Suprapubic skin (tissue), 4 donors: ENCODE data around the gene TTL.

Source experiments
- EP300 ChIP-seq: sonication (generic); formaldehyde crosslinking; IDR thresholded peaks from one replicate; pipeline ENCODE4 v1.6.1; 2017; ENCODE audit warnings: antibody characterized with exemption
- POLR2A ChIP-seq, 2 donors: fragments of 450-650 bp; IDR thresholded peaks; one replicate each; pipeline ENCODE4 v1.6.1; 2017; ENCODE audit warnings: antibody characterized with exemption in 2 of 2, mild to moderate bottlenecking in 2 of 2, moderate library complexity in 2 of 2
- POLR2AphosphoS5 ChIP-seq, 3 donors: sonication (generic); formaldehyde crosslinking; IDR thresholded peaks; one replicate each; pipeline ENCODE4 v1.6.1; 2017; ENCODE audit warnings: antibody characterized with exemption in 3 of 3
- TF ChIP-seq, protein P1 (sequence below), 2 donors: fragments of 200-600 bp in 1 of 2; fragments of 450-650 bp in 1 of 2; sonication (generic) in 1 of 2; IDR thresholded peaks; one replicate each; pipeline ENCODE4 v1.5.1; 2016 to 2019; ENCODE audit warnings: antibody characterized with exemption in 2 of 2, mild to moderate bottlenecking in 1 of 2, moderate library complexity in 1 of 2

DNA sequence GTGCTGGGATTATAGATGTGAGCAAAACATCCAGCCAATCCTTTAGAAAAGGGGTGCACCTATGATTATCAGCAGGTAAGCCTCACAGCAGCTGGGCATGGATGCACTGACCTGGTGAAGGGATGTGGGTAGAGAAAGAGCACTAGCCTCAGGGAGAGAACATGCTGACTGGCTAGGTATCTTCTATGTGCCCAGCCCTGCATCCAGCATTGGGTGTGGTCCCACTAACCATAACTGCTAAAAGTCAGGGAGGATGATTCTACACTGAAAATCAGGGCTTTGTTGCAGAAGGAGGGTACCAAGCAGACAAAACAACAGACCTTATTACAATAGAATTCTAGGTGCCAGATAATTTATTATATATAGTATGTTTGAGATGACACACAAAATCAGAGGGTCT, 27.4 kb upstream of the TTL start:
- TF ChIP-seq POLR2AphosphoS5 (IDR thresholded peaks at IDR 0.05) (no peak), EP300 (no peak), POLR2A (IDR thresholded peaks at IDR 0.05) (no peak)
- TF ChIP-seq, protein P1, sequence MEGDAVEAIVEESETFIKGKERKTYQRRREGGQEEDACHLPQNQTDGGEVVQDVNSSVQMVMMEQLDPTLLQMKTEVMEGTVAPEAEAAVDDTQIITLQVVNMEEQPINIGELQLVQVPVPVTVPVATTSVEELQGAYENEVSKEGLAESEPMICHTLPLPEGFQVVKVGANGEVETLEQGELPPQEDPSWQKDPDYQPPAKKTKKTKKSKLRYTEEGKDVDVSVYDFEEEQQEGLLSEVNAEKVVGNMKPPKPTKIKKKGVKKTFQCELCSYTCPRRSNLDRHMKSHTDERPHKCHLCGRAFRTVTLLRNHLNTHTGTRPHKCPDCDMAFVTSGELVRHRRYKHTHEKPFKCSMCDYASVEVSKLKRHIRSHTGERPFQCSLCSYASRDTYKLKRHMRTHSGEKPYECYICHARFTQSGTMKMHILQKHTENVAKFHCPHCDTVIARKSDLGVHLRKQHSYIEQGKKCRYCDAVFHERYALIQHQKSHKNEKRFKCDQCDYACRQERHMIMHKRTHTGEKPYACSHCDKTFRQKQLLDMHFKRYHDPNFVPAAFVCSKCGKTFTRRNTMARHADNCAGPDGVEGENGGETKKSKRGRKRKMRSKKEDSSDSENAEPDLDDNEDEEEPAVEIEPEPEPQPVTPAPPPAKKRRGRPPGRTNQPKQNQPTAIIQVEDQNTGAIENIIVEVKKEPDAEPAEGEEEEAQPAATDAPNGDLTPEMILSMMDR (IDR thresholded peaks at IDR 0.05), result no peak
